H1 (cell line): ENCODE data around the gene EXD3. TPM values are rescaled to one million over a fixed set of nuclear protein-coding genes. Genes with fewer than 3 reads are reported as not detected.

Experiments
- CTCF ChIA-PET: fragments of 300-600 bp; sonication (Branson Sonifier 250); formaldehyde crosslinking; loops from one replicate; lab custom pipeline; 2021; ENCODE audit not compliant: partially characterized antibody; lab: Charles Lee
- POLR2A ChIA-PET: fragments of 300-600 bp; sonication (Branson Sonifier 250); formaldehyde crosslinking; loops from one replicate; lab custom pipeline; 2021; ENCODE audit warnings: inconsistent platforms; ENCODE audit not compliant: partially characterized antibody; lab: Charles Lee
- DNase-seq, 2 experiments: peaks; one replicate each; pipeline versions ENCODE4 v3.0.0 to v3.0.0-alpha.2; 2010 to 2022; ENCODE audit warnings: low spot score in 2 of 2, low read depth in 1 of 2, mixed read lengths in 1 of 2
- FAIRE-seq: peaks from 2 replicates; lab custom pipeline; 2011; peaks lifted over from hg19 to GRCh38; lab: Jason Lieb, UNC
- H2AFZ ChIP-seq: 2 replicates; pipeline ENCODE4 v1.8.1; 2012; ENCODE audit warnings: low read length, inconsistent platforms
- H2AK5ac ChIP-seq: 2 replicates; pipeline ENCODE4 v1.6.1; 2013; ENCODE audit warnings: low read depth, low read length
- H2BK120ac ChIP-seq: replicated peaks from 2 replicates; pipeline ENCODE3; 2013; ENCODE audit warnings: low read depth, low read length, inconsistent platforms
- H2BK12ac ChIP-seq: 2 replicates; pipeline ENCODE4 v1.6.1; 2013; ENCODE audit warnings: low read depth, low read length
- H2BK15ac ChIP-seq: 2 replicates; pipeline ENCODE4 v1.6.1; 2013; ENCODE audit warnings: low read length
- H2BK20ac ChIP-seq: 2 replicates; pipeline ENCODE4 v1.6.1; 2013; ENCODE audit warnings: low read length
- H2BK5ac ChIP-seq: 2 replicates; pipeline ENCODE4 v1.6.1; 2013; ENCODE audit warnings: low read depth, low read length
- H3K14ac ChIP-seq: 2 replicates; pipeline ENCODE4 v1.6.1; 2013; ENCODE audit warnings: inconsistent platforms; ENCODE audit not compliant: insufficient read length
- H3K18ac ChIP-seq: 2 replicates; pipeline ENCODE4 v1.6.1; 2013; ENCODE audit warnings: low read length; ENCODE audit errors: extremely low read depth
- H3K23ac ChIP-seq: 2 replicates; pipeline ENCODE4 v1.6.1; 2013; ENCODE audit warnings: inconsistent platforms; ENCODE audit not compliant: insufficient read length
- H3K23me2 ChIP-seq: 2 replicates; pipeline ENCODE4 v1.6.1; 2013; ENCODE audit warnings: low read depth, low read length
- H3K27ac ChIP-seq: 2 replicates; pipeline ENCODE4 v1.6.1; 2011; ENCODE audit warnings: low read depth, low read length, inconsistent platforms
- H3K27me3 ChIP-seq, 4 experiments: replicated peaks in 1 of 4; 1 replicate in 1 of 4; 2 replicates in 3 of 4; pipeline versions ENCODE4 v1.6.1 to v1.8.1; 2011 to 2013; ENCODE audit warnings: low read length in 3 of 4, mild to moderate bottlenecking in 3 of 4, inconsistent platforms in 2 of 4, mixed read lengths in 2 of 4, moderate library complexity in 1 of 4; ENCODE audit not compliant: control insufficient read depth in 3 of 4, insufficient read depth in 3 of 4; ENCODE audit errors: extremely low read depth in 1 of 4
- H3K36me3 ChIP-seq, 4 experiments: 2 replicates each; pipeline versions ENCODE4 v1.6.1 to v1.8.1; 2011 to 2013; ENCODE audit warnings: mild to moderate bottlenecking in 4 of 4, low read length in 3 of 4, moderate library complexity in 2 of 4, control low read depth in 1 of 4, inconsistent platforms in 1 of 4; ENCODE audit not compliant: insufficient read depth in 4 of 4, control insufficient read depth in 2 of 4
- H3K4ac ChIP-seq: replicated peaks from 2 replicates; pipeline ENCODE3; 2013; ENCODE audit warnings: low read length, low read depth, mixed read lengths, inconsistent platforms; ENCODE audit not compliant: insufficient read length
- H3K4me1 ChIP-seq, 4 experiments: replicated peaks in 1 of 4; 1 replicate in 1 of 4; 2 replicates in 3 of 4; pipeline versions ENCODE4 v1.6.1 to v1.8.1; 2011 to 2013; ENCODE audit warnings: low read length in 3 of 4, inconsistent platforms in 2 of 4, mixed read lengths in 1 of 4; ENCODE audit not compliant: insufficient read depth in 4 of 4, control insufficient read depth in 3 of 4
- H3K4me2 ChIP-seq, 2 experiments: 2 replicates each; pipeline versions ENCODE4 v1.6.1 to v1.8.1; 2011 to 2013; ENCODE audit warnings: low read depth in 2 of 2, low read length in 2 of 2, control low read depth in 1 of 2, inconsistent platforms in 1 of 2, mild to moderate bottlenecking in 1 of 2; ENCODE audit not compliant: insufficient read depth in 1 of 2
- H3K4me3 ChIP-seq, 4 experiments: fragments of 200-600, 300-600 bp in 1 of 4; sonication (generic), shearing (Covaris generic), sonication (Bioruptor Twin) in 1 of 4; 2 replicates each; pipeline versions ENCODE4 v1.5.1 to v1.8.1; 2011 to 2016; ENCODE audit warnings: low read length in 4 of 4, low read depth in 3 of 4, control low read depth in 2 of 4, inconsistent platforms in 2 of 4, mild to moderate bottlenecking in 2 of 4, mixed read lengths in 1 of 4, moderate library complexity in 1 of 4; ENCODE audit not compliant: insufficient read depth in 2 of 4; ENCODE audit errors: extremely low read depth in 1 of 4
- H3K56ac ChIP-seq: replicated peaks from 2 replicates; pipeline ENCODE3; 2013; ENCODE audit warnings: low read depth, mild to moderate bottlenecking, mixed read lengths, low read length, inconsistent platforms; ENCODE audit not compliant: insufficient read length
- H3K79me1 ChIP-seq: 2 replicates; pipeline ENCODE4 v1.6.1; 2013; ENCODE audit warnings: low read depth, low read length, control low read depth
- H3K79me2 ChIP-seq, 2 experiments: 2 replicates each; pipeline versions ENCODE4 v1.6.1 to v1.8.1; 2012 to 2013; ENCODE audit warnings: low read length in 2 of 2, mild to moderate bottlenecking in 2 of 2, inconsistent platforms in 1 of 2; ENCODE audit not compliant: insufficient read depth in 2 of 2, control insufficient read depth in 1 of 2
- H3K9ac ChIP-seq, 4 experiments: replicated peaks in 1 of 4; 1 replicate in 1 of 4; 2 replicates in 3 of 4; pipeline versions ENCODE4 v1.6.1 to v1.8.1; 2011 to 2013; ENCODE audit warnings: low read depth in 3 of 4, low read length in 3 of 4, control low read depth in 2 of 4, mild to moderate bottlenecking in 2 of 4, moderate library complexity in 2 of 4, inconsistent platforms in 1 of 4; ENCODE audit errors: extremely low read depth in 1 of 4
- H3K9me3 ChIP-seq, 2 experiments: 2 replicates each; pipeline versions ENCODE4 v1.6.1 to v1.8.1; 2012 to 2013; ENCODE audit warnings: mild to moderate bottlenecking in 2 of 2, moderate library complexity in 2 of 2, control low read depth in 1 of 2, inconsistent platforms in 1 of 2, low read depth in 1 of 2, low read length in 1 of 2, mixed read lengths in 1 of 2; ENCODE audit not compliant: insufficient read depth in 2 of 2
- H4K20me1 ChIP-seq, 2 experiments: replicated peaks in 1 of 2; 2 replicates each; pipeline versions ENCODE3 to v1.8.1; 2011 to 2013; ENCODE audit warnings: inconsistent platforms in 2 of 2, low read length in 2 of 2, mild to moderate bottlenecking in 1 of 2; ENCODE audit not compliant: insufficient read depth in 2 of 2, control insufficient read depth in 1 of 2
- H4K5ac ChIP-seq: 2 replicates; pipeline ENCODE4 v1.6.1; 2013; ENCODE audit warnings: low read length, low read depth, mixed read lengths, inconsistent platforms; ENCODE audit not compliant: insufficient read length
- H4K8ac ChIP-seq: 2 replicates; pipeline ENCODE4 v1.8.0; 2013; ENCODE audit warnings: mild to moderate bottlenecking, moderate library complexity, low read length, inconsistent platforms; ENCODE audit not compliant: insufficient read depth; ENCODE audit errors: extremely low read depth
- H4K91ac ChIP-seq: replicated peaks from 2 replicates; pipeline ENCODE3; 2013; ENCODE audit warnings: low read length, mixed read lengths, inconsistent platforms; ENCODE audit not compliant: insufficient read length
- BRCA1 ChIP-seq: IDR thresholded peaks from 2 replicates; pipeline ENCODE4 v1.6.1; 2012; ENCODE audit warnings: low read depth, low read length, improper control_type of control experiment
- MAFK ChIP-seq: IDR thresholded peaks from 2 replicates; pipeline ENCODE4 v1.6.1; 2012; ENCODE audit warnings: low read depth, mild to moderate bottlenecking, improper control_type of control experiment, low read length
- SIN3A ChIP-seq, 2 experiments: IDR thresholded peaks in 1 of 2; conservative IDR thresholded peaks in 1 of 2; 2 replicates each; pipeline ENCODE4 v1.6.1; 2011 to 2012; ENCODE audit warnings: low read length in 2 of 2, improper control_type of control experiment in 1 of 2, low read depth in 1 of 2, mild to moderate bottlenecking in 1 of 2
- SP2 ChIP-seq: IDR thresholded peaks from 2 replicates; pipeline ENCODE4 v1.6.1; 2012; ENCODE audit warnings: mild to moderate bottlenecking, low read length, inconsistent platforms
- WGBS, 2 experiments: shearing (Covaris generic) in 1 of 2; methylation state at CpG; one replicate each; pipeline versions ENCODE4 v1.1.6 to v1.1.7; 2013 to 2015; ENCODE audit warnings: low lambda C conversion rate in 2 of 2, mixed read lengths in 2 of 2, inconsistent platforms in 1 of 2, low coverage in 1 of 2, missing lambda C conversion rate in 1 of 2; ENCODE audit not compliant: insufficient replicate concordance in 2 of 2, insufficient coverage in 1 of 2, insufficient read length in 1 of 2; ENCODE audit errors: extremely low coverage in 1 of 2, missing lambda C conversion rate in 1 of 2; 5-methylcytosine and 5-hydroxymethylcytosine counted together
- polyA plus RNA-seq, 7 experiments: library from polyadenylated mRNA; depleted of rRNA in 3 of 7; stranded (reverse) in 5 of 7; unstranded in 2 of 7; fragments of >200 nt in 5 of 7; fragments of 200-250 nt in 2 of 7; gene quantifications; 1 replicate in 5 of 7; 2 replicates in 1 of 7; 4 replicates in 1 of 7; pipeline versions ENCODE4 v1.2.1 to v1.2.3, GENCODE V29; 2011 to 2013; ENCODE audit warnings: missing spikeins in 2 of 7, mixed read lengths in 2 of 7
- total RNA-seq: library from RNA; stranded (reverse); fragmentation: NEBNext Ultra II Directional; extraction: Animal tissue kit (Norgen Biotek cat#: 25700); gene quantifications from 2 replicates; pipeline ENCODE4 v1.2.1, GENCODE V29; 2021
- TF ChIP-seq, protein P1 (sequence below): IDR thresholded peaks from 2 replicates; pipeline ENCODE4 v1.6.1; 2012; ENCODE audit warnings: inconsistent platforms

Gene EXD3
- total and polyA plus RNA-seq, 2 of the 8 experiments (the other 6 are each of a cell fraction or from before 2014, with no cell fraction given), result 7.2 to 9.4 TPM

- H2AFZ ChIP-seq, result no peak overlapping the region
- no peak for FAIRE-seq
- H3K56ac ChIP-seq, result no peak overlapping the region
- no peak overlapping the region for H3K18ac ChIP-seq
- H2BK12ac ChIP-seq, result no peak overlapping the region
- H3K36me3 ChIP-seq, result peaks cover 6 to 39% (median 27%) of the 10 kb centered on the region in 4 experiments
- no peak overlapping the region for H4K91ac ChIP-seq
- H3K14ac ChIP-seq, result no peak overlapping the region
- no peak overlapping the region for H3K4me3 ChIP-seq
- H3K4me1 ChIP-seq, result peaks cover 0 to 3% (median 1%) of the 10 kb centered on the region in 4 experiments; a peak in 3 of 7 replicates
- no peak overlapping the region for H3K27ac ChIP-seq
- H2AK5ac ChIP-seq, result no peak overlapping the region
- no peak overlapping the region for H4K8ac ChIP-seq
- WGBS, 2 experiments, result 93% methylated on average over 19 of the region's 19 CpGs; no CpG with 5 or more reads in 1 of the 2 experiments
- no peak overlapping the region for H3K4me2 ChIP-seq
- H3K23ac ChIP-seq, result no peak overlapping the region
- no peak overlapping the region for H2BK120ac ChIP-seq
- H3K9me3 ChIP-seq, result no peaks in the 10 kb centered on the region
- H3K27me3 ChIP-seq, result no peaks in the 10 kb centered on the region
- no peak overlapping the region; the same call in 1 of the 2 replicates for H2BK5ac ChIP-seq
- ChIA-PET POLR2A (interaction anchor here (1.7 to 69.9 kb wide), 3 partner anchors 12 to 34 kb away, joined by 4 to 1462 read pairs (median 1462); partner anchors contain the start of genes CYSRT1, NDOR1, NELFB and RNF208), CTCF (interaction anchor here (1.1 to 1.9 kb wide), 3 partner anchors 11 to 32 kb away, joined by 3 to 6 read pairs (median 4); no protein-coding TSS in a partner anchor)
- no peak overlapping the region for H3K4ac ChIP-seq
- DNase-seq, result no peak
- H2BK20ac ChIP-seq, result no peak overlapping the region
- H3K79me1 ChIP-seq, result no peaks in the 10 kb centered on the region
- H3K79me2 ChIP-seq, result no peaks in the 10 kb centered on the region
- H4K20me1 ChIP-seq, result peaks cover 4 to 9% of the 10 kb centered on the region in 2 experiments
- H4K5ac ChIP-seq, result no peak overlapping the region
- H3K23me2 ChIP-seq, result peaks cover under 1% of the 10 kb centered on the region; the same call in 1 of the 2 replicates
- H3K9ac ChIP-seq, result no peak overlapping the region
- no peak overlapping the region for H2BK15ac ChIP-seq
- TF ChIP-seq BRCA1, result no peak
- TF ChIP-seq SIN3A (conservative IDR thresholded peaks at IDR 0.05 in 1 of 2, IDR thresholded peaks at IDR 0.05 in 1 of 2; ENCODE audit: low read depth in 1 of 2, low read length in 2 of 2), result no peak
- TF ChIP-seq SP2, result no peak
- TF ChIP-seq MAFK, result no peak
- TF ChIP-seq, protein P1, sequence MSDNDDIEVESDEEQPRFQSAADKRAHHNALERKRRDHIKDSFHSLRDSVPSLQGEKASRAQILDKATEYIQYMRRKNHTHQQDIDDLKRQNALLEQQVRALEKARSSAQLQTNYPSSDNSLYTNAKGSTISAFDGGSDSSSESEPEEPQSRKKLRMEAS, result no peak
Observed at GRCh38 chr9:137268538-137269201, 154.3 kb downstream of the EXD3 start.
